Measurements from ENCODE around the gene PIK3CB. TPM values are rescaled to one million over a fixed set of nuclear protein-coding genes. Genes with fewer than 3 reads are reported as not detected.

Gene PIK3CB
- total and polyA plus RNA-seq, 11 donors: 6.9 to 38.1 (median 29.4) TPM

Other genes with a start within 250 kb of the PIK3CB start
- gene CEP70, start 240.7 kb downstream of the PIK3CB start, total RNA-seq: 10 to 100 TPM; 10.1 to 29.8 (median 23.7) TPM
- gene CEP70, start 240.7 kb downstream of the PIK3CB start, polyA plus RNA-seq: 10 to 100 TPM; 11.0 to 16.0 TPM
- 1 to 10 TPM; 2.0 to 5.9 (median 3.6) TPM for gene FAIM, start 226.2 kb downstream of the PIK3CB start, total RNA-seq
- gene FAIM, start 226.2 kb downstream of the PIK3CB start, polyA plus RNA-seq: 1 to 10 TPM; 5.5 to 7.2 TPM
- not detected for gene FOXL2, start 112.2 kb upstream of the PIK3CB start, total RNA-seq
- gene FOXL2, start 112.2 kb upstream of the PIK3CB start, polyA plus RNA-seq: not detected
- under 1 TPM in 1 of 9 donors, not detected in 8; 0.25 TPM for gene FOXL2NB, start 112.3 kb upstream of the PIK3CB start, total RNA-seq
- not detected for gene FOXL2NB, start 112.3 kb upstream of the PIK3CB start, polyA plus RNA-seq
- not detected for gene PRR23A, start 171.3 kb upstream of the PIK3CB start, total RNA-seq
- gene PRR23A, start 171.3 kb upstream of the PIK3CB start, polyA plus RNA-seq: not detected
- not detected for gene PRR23B, start 186.0 kb upstream of the PIK3CB start, total RNA-seq
- not detected for gene PRR23B, start 186.0 kb upstream of the PIK3CB start, polyA plus RNA-seq
- gene PRR23C, start 210.0 kb upstream of the PIK3CB start, total RNA-seq: not detected
- not detected for gene PRR23C, start 210.0 kb upstream of the PIK3CB start, polyA plus RNA-seq

All from heart left ventricle (tissue), 11 donors.